H54 (cell line): ENCODE data around the gene BMP5.

ENCODE experiments used
- DNase-seq: peaks from one replicate; pipeline ENCODE4 v3.0.0; 2011; ENCODE audit warnings: low spot score, mixed read lengths; ENCODE audit not compliant: insufficient read length
- FAIRE-seq: peaks from 3 replicates; lab custom pipeline; 2011; peaks lifted over from hg19 to GRCh38; lab: Jason Lieb, UNC
- POLR2A ChIP-seq: IDR thresholded peaks from 2 replicates; pipeline ENCODE4 v1.6.1; 2011; ENCODE audit warnings: low read depth, mild to moderate bottlenecking, low read length

The BMP5 gene

GRCh38 chr6:55772730-55773129 is 102.7 kb downstream of the BMP5 start:
- no peak for TF ChIP-seq POLR2A
- DNase-seq: no peak
- FAIRE-seq: no peak

GRCh38 chr6:55759536-55759935 is 115.9 kb downstream of the BMP5 start:
- FAIRE-seq (no peak), DNase-seq (no peak)
- TF ChIP-seq POLR2A: no peak

GRCh38 chr6:55758156-55758937 is 117.0 kb downstream of the BMP5 start:
- DNase-seq: no peak
- FAIRE-seq: peak; percentile 90
- TF ChIP-seq POLR2A: no peak

GRCh38 chr6:55756531-55757031 is 118.8 kb downstream of the BMP5 start:
- no peak for TF ChIP-seq POLR2A
- DNase-seq: no peak
- FAIRE-seq: peak; percentile 48

- FAIRE-seq (no peak), DNase-seq (no peak)
- TF ChIP-seq POLR2A: no peak
These were observed 126.5 kb downstream of the BMP5 start for GRCh38 chr6:55748880-55749279.

- TF ChIP-seq POLR2A: no peak
- no peak for FAIRE-seq
- DNase-seq: no peak
These were observed 128.9 kb downstream of the BMP5 start for GRCh38 chr6:55746473-55746872.

GRCh38 chr6:55734256-55734655 is 141.1 kb downstream of the BMP5 start:
- no peak for FAIRE-seq
- no peak for DNase-seq
- TF ChIP-seq POLR2A: no peak

GRCh38 chr6:55729665-55730064 is 145.7 kb downstream of the BMP5 start:
- DNase-seq (no peak), FAIRE-seq (no peak)
- TF ChIP-seq POLR2A: no peak

DNA sequence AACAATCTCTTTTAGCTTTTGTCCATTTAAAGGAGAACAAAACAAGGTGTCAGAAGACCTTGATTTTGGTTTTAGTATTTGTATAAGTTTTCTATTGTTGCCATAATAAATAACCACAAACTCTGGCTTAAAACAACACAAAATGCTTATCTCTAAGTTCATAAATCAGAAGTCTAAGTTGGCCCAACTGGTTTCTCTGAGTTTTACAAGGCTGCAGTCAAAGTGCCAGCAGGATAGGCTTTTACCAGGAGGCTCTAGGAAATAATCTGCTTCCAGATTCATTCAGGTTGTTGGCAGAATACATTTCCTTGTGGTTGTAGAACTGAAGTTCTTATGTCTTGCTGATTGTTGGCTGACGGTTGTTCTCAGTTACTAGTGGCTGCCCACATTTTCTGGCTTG is 149.2 kb downstream of the BMP5 start:
- no peak for DNase-seq
- no peak for FAIRE-seq
- no peak for TF ChIP-seq POLR2A

DNA sequence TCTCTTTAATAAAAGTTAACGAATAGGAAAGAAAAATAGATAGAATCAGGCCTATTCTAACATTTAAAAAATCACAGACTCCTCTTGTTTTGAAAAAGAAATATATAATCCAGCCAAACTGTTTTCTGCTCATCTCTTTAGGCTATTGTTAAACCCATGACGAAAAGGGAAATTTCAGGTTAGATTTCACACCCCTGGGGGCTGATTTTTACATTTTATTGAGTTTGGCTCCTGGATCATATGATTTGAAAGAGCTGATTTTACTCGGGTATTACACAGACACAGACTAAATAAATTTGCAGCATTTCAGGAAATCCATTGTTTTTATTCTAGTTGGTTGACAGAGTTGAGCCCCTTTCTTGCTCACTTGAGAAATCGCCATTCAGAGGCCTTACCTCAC is 160.6 kb downstream of the BMP5 start:
- FAIRE-seq (no peak), DNase-seq (no peak)
- TF ChIP-seq POLR2A: no peak

GRCh38 chr6:55713436-55713835 is 162.0 kb downstream of the BMP5 start:
- DNase-seq (no peak), FAIRE-seq (no peak)
- no peak for TF ChIP-seq POLR2A

- no peak for TF ChIP-seq POLR2A
- DNase-seq (no peak), FAIRE-seq (no peak)
These were observed 166.7 kb downstream of the BMP5 start for GRCh38 chr6:55708711-55709110.

GRCh38 chr6:55705451-55706440 is 169.6 kb downstream of the BMP5 start:
- TF ChIP-seq POLR2A: no peak
- DNase-seq: no peak
- no peak for FAIRE-seq

- DNase-seq (no peak), FAIRE-seq (no peak)
- TF ChIP-seq POLR2A: no peak
These were observed 171.0 kb downstream of the BMP5 start for GRCh38 chr6:55704421-55704820.
